IgD-negative memory B cell (primary cell): ENCODE results near the gene NCOA7. TPM values are rescaled to one million over a fixed set of nuclear protein-coding genes. Genes with fewer than 3 reads are reported as not detected.
A peak's percentile ranks its signal among the peaks of the same experiment; 100 is the strongest.
"Not testable (repeated sequence)": the region's sequence is repeated elsewhere in the genome, so short reads cannot be mapped to it uniquely, and the experiment has no call there.

Source experiments
- H3K27ac Mint-ChIP-seq, 3 donors: one replicate each; pipeline ENCODE4 v1.8.0; 2020 to 2022; ENCODE audit warnings: mild to moderate bottlenecking in 3 of 3, mixed read lengths in 3 of 3, moderate library complexity in 1 of 3
- H3K27me3 Mint-ChIP-seq: one replicate; pipeline ENCODE4 v1.8.0; 2021; ENCODE audit warnings: mixed read lengths
- H3K36me3 Mint-ChIP-seq: one replicate; pipeline ENCODE4 v1.8.0; 2020; ENCODE audit warnings: mild to moderate bottlenecking, mixed read lengths
- H3K4me1 Mint-ChIP-seq, 3 donors: one replicate each; pipeline ENCODE4 v1.8.0; 2020 to 2022; ENCODE audit warnings: mixed read lengths in 3 of 3, mild to moderate bottlenecking in 1 of 3
- H3K4me3 Mint-ChIP-seq, 4 donors: one replicate each; pipeline ENCODE4 v1.8.0; 2020 to 2022; ENCODE audit warnings: mild to moderate bottlenecking in 4 of 4, mixed read lengths in 4 of 4, moderate library complexity in 3 of 4
- H3K9me3 Mint-ChIP-seq, 3 donors: one replicate each; pipeline ENCODE4 v1.8.0; 2020 to 2021; ENCODE audit warnings: mixed read lengths in 3 of 3, mild to moderate bottlenecking in 1 of 3
- polyA plus RNA-seq: library from polyadenylated mRNA; unstranded; fragments of 300-500 nt; fragmentation: Illumina TruSeq; gene quantifications from one replicate; pipeline ENCODE4 v1.2.3, GENCODE V29; 2021

Gene NCOA7
- polyA plus RNA-seq, 1 donor from 2014 or later, result 35.6 TPM

GRCh38 chr6:125842091-125842626 is 51.4 kb downstream of the NCOA7 start:
- no peaks in the 10 kb centered on the region for H3K9me3 Mint-ChIP-seq
- H3K27me3 Mint-ChIP-seq, result no peaks in the 10 kb centered on the region
- peaks cover 12% of the 10 kb centered on the region for H3K36me3 Mint-ChIP-seq
- no peak overlapping the region for H3K27ac Mint-ChIP-seq
- no peak overlapping the region for H3K4me3 Mint-ChIP-seq
- peaks cover 11 to 17% (median 13%) of the 10 kb centered on the region in 3 donors for H3K4me1 Mint-ChIP-seq

GRCh38 chr6:125843593-125843992 is 52.8 kb downstream of the NCOA7 start:
- H3K4me1 Mint-ChIP-seq, result peaks cover 2 to 8% (median 7%) of the 10 kb centered on the region in 3 donors
- H3K4me3 Mint-ChIP-seq, result peak overlapping the region in 1 of 4 donors; percentile 25
- no peak overlapping the region for H3K27ac Mint-ChIP-seq
- peaks cover 9% of the 10 kb centered on the region for H3K36me3 Mint-ChIP-seq
- H3K9me3 Mint-ChIP-seq, result peaks cover 0 to 4% (median 0%) of the 10 kb centered on the region in 3 donors
- no peaks in the 10 kb centered on the region for H3K27me3 Mint-ChIP-seq

- Mint-ChIP-seq H3K36me3 (peaks cover 6% of the 10 kb centered on the region), H3K4me1 (peaks cover 0 to 7% (median 5%) of the 10 kb centered on the region in 3 donors), H3K4me3 (no peak overlapping the region), H3K27ac (peak overlapping the region in 1 of 3 donors; percentile 51), H3K27me3 (no peaks in the 10 kb centered on the region), H3K9me3 (peaks cover 0 to 4% (median 0%) of the 10 kb centered on the region in 3 donors)
Measured at GRCh38 chr6:125844989-125845388, 54.2 kb downstream of the NCOA7 start.

DNA sequence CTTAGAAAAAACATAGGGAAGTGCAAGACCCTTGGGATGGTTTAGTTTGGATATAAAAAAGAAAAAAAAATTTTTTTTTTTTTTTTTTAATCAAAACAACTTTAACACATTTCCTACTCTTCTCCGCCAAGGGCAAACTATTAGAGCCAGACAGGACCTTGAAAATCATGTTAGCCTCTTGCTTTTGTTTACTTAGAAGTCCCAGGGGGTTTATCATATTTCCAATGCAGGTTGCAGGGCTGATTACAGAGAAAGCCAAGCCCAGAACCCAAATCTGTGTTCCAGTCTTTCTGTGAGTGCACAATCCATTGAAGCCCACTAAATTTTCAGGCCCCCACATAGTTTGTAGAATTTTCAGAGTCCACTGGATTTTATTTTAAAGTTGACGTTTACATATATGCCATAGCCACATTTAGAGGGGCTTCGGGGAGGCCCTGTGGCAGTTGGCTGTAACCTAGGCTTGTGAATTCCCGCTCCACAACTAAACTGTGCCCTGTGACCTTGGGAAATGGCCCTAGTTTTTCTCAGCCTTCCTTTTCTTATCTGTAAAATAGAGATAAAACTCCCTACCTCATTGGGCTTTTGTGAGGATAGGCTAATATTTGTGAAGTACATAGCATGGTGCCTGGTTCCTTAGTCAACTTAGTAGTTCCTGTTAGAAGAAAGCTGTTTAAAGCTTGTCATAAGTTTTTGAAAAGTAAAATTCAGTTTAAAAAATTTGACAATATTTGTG is 55.7 kb downstream of the NCOA7 start:
- Mint-ChIP-seq H3K4me1 (peaks cover 2 to 10% (median 5%) of the 10 kb centered on the region in 3 donors), H3K4me3 (no peak overlapping the region), H3K9me3 (peaks cover 0 to 4% (median 0%) of the 10 kb centered on the region in 3 donors), H3K27ac (no peak overlapping the region), H3K27me3 (no peaks in the 10 kb centered on the region), H3K36me3 (peaks cover 6% of the 10 kb centered on the region)

DNA sequence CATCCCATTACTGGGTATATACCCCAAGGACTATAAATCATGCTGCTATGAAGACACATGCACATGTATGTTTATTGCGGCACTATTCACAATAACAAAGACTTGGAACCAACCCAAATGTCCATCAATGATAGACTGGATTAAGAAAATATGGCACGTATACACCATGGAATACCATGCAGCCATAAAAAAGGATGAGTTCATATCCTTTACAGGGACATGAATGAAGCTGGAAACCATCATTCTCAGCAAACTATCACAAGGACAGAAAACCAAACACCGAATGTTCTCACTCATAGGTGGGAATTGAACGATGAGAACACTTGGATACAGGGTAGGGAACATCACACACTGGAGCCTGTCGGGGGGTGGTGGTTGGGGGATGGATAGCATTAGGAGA is 57.5 kb downstream of the NCOA7 start:
- not testable (repeated sequence) for H3K4me3 Mint-ChIP-seq, H3K9me3 Mint-ChIP-seq, H3K27ac Mint-ChIP-seq, H3K27me3 Mint-ChIP-seq, H3K36me3 Mint-ChIP-seq
- H3K4me1 Mint-ChIP-seq, result peaks cover 12 to 16% (median 13%) of the 10 kb centered on the region in 3 donors

GRCh38 chr6:125850361-125850760 is 59.6 kb downstream of the NCOA7 start:
- Mint-ChIP-seq H3K36me3 (peaks cover 7% of the 10 kb centered on the region), H3K4me1 (peaks cover 12 to 24% (median 16%) of the 10 kb centered on the region in 3 donors), H3K27ac (no peak overlapping the region), H3K9me3 (peaks cover 0 to 4% (median 3%) of the 10 kb centered on the region in 3 donors), H3K27me3 (no peaks in the 10 kb centered on the region), H3K4me3 (no peak overlapping the region)

GRCh38 chr6:125852587-125852986 is 61.8 kb downstream of the NCOA7 start:
- Mint-ChIP-seq H3K4me1 (peaks cover 12 to 24% (median 14%) of the 10 kb centered on the region in 3 donors), H3K36me3 (peaks cover 7% of the 10 kb centered on the region), H3K27ac (no peak overlapping the region), H3K27me3 (no peaks in the 10 kb centered on the region), H3K9me3 (peaks cover 0 to 4% (median 3%) of the 10 kb centered on the region in 3 donors), H3K4me3 (peak overlapping the region in 1 of 4 donors; percentile 34)

DNA sequence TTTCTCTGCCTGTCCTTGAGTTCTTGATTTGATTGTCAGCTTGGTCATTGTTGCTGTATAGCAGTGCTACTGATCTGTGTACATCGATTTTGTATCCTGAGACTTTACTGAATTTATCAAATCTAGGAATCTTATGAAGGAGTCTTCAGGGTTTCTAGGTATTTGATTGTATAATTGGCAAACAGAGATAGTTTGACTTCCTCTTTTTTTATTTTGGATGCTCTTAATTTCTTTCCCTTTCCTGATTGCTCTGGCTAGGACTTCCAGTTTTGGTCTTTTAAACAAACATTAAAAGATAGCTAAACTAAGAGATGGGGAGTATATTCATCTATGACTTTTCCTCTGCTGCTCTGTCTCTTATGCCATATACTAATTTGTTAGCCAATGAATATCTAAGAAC is 62.4 kb downstream of the NCOA7 start:
- no peaks in the 10 kb centered on the region for H3K27me3 Mint-ChIP-seq
- H3K27ac Mint-ChIP-seq, result peak overlapping the region in 1 of 3 donors; percentile 8
- peaks cover 7% of the 10 kb centered on the region for H3K36me3 Mint-ChIP-seq
- H3K4me1 Mint-ChIP-seq, result peaks cover 12 to 24% (median 14%) of the 10 kb centered on the region in 3 donors
- no peak overlapping the region for H3K4me3 Mint-ChIP-seq
- H3K9me3 Mint-ChIP-seq, result peaks cover 0 to 3% (median 0%) of the 10 kb centered on the region in 3 donors

- Mint-ChIP-seq H3K27ac (peak overlapping the region in 1 of 3 donors; percentile 8), H3K4me1 (peaks cover 12 to 24% (median 14%) of the 10 kb centered on the region in 3 donors), H3K4me3 (no peak overlapping the region), H3K36me3 (peaks cover 7% of the 10 kb centered on the region), H3K27me3 (no peaks in the 10 kb centered on the region), H3K9me3 (peaks cover 0 to 3% (median 0%) of the 10 kb centered on the region in 3 donors)
Measured at GRCh38 chr6:125853756-125854155, 63.0 kb downstream of the NCOA7 start.

GRCh38 chr6:125854355-125854754 is 63.6 kb downstream of the NCOA7 start:
- Mint-ChIP-seq H3K9me3 (peaks cover 0 to 3% (median 0%) of the 10 kb centered on the region in 3 donors), H3K27me3 (no peaks in the 10 kb centered on the region), H3K4me1 (peaks cover 12 to 24% (median 14%) of the 10 kb centered on the region in 3 donors), H3K36me3 (peaks cover 7% of the 10 kb centered on the region), H3K4me3 (no peak overlapping the region), H3K27ac (no peak overlapping the region)

GRCh38 chr6:125855783-125856182 is 65.0 kb downstream of the NCOA7 start:
- H3K9me3 Mint-ChIP-seq, result peaks cover 0 to 3% (median 0%) of the 10 kb centered on the region in 3 donors
- H3K4me3 Mint-ChIP-seq, result no peak overlapping the region
- H3K36me3 Mint-ChIP-seq, result peaks cover 7% of the 10 kb centered on the region
- no peaks in the 10 kb centered on the region for H3K27me3 Mint-ChIP-seq
- no peak overlapping the region for H3K27ac Mint-ChIP-seq
- peaks cover 11 to 24% (median 12%) of the 10 kb centered on the region in 3 donors for H3K4me1 Mint-ChIP-seq

DNA sequence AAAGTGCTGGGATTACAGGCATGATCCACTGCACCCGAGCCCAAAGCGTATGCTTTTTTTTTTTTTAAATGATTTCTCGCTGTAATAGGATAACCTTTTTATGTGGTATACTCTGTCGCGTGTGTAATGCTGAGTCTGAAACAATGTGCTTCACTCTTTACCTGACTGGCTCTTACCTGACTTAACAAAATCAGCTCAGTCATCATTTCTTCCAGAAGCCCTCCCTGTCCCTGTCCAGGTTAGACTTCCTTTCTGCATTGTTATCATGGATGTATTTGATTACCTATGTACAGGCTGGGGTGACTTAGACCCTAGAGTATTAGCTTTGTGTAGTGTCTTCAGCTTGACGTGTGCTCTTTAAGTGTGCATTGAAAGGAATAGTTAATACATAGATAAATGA is 67.1 kb downstream of the NCOA7 start:
- no peak overlapping the region for H3K4me3 Mint-ChIP-seq
- H3K27ac Mint-ChIP-seq, result no peak overlapping the region
- H3K9me3 Mint-ChIP-seq, result no peaks in the 10 kb centered on the region
- H3K4me1 Mint-ChIP-seq, result peaks cover 8 to 12% (median 8%) of the 10 kb centered on the region in 3 donors
- H3K27me3 Mint-ChIP-seq, result no peaks in the 10 kb centered on the region
- peaks cover 4% of the 10 kb centered on the region for H3K36me3 Mint-ChIP-seq

DNA sequence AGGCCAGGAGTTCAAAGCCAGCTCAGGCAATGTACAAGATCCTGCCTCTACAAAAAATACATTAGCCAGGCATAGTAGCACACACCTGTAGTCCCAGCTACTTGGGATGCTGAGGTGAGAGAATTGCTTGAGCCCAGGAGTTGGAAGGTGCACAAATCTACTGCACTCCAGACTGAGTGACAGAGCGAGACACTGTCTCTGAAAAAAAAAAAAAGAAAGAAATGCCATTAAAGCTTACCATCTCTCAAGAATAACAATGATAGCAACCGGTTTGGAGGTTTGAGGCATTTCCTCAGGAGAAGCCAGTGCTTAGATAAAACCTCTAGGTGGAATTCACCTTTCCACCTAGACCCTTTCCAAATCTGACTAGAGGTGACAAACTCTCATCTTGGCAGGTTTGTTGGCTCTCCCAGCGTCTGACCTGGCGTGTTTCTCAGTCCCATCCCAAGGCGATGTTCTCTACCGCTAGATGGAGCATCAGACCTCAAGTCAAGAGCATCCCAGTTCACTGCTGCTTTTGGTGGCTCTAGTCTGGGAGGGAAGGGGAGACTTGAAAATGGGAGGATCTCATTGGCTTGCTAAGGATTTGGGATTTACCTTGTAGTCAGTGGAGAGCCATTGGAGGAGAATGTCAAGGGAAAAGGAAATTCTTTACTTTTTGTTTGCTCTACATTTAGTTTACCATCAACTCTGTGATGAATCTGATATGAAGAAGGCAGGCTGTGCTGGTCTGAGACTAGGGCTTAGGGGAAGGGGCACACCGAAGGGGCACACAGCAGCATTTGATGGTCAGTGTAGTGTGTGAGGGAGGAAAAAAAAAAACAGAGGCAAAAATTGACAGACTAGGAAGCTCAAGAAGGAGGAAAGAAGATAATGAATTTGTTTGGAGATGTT is 67.9 kb downstream of the NCOA7 start:
- Mint-ChIP-seq H3K9me3 (no peaks in the 10 kb centered on the region), H3K4me1 (peaks cover 0 to 4% (median 0%) of the 10 kb centered on the region in 3 donors), H3K27me3 (no peaks in the 10 kb centered on the region), H3K27ac (peak overlapping the region in 1 of 3 donors; percentile 35), H3K4me3 (no peak overlapping the region), H3K36me3 (peaks cover 4% of the 10 kb centered on the region)

DNA sequence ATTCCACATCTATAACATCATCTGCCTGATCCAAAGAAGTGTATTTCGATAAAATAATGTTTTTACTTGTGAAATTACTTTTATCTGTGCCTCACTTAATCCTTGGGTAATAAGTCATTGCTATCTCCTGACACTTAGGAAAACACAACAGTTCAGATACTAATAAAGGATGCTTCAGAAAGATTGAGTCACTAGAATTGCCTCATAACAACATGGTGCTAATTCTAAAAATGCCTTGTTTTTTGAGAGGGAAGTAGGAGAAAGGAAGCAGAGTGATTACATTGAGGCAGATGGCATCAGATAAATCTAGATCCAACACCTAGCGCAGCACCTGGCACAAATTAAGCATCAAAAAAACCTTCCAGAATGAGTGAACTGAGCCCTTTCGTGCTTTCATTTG is 69.0 kb downstream of the NCOA7 start:
- no peak overlapping the region for H3K27ac Mint-ChIP-seq
- H3K4me1 Mint-ChIP-seq, result peaks cover 0 to 3% (median 0%) of the 10 kb centered on the region in 3 donors
- H3K36me3 Mint-ChIP-seq, result peaks cover 4% of the 10 kb centered on the region
- H3K4me3 Mint-ChIP-seq, result no peak overlapping the region
- no peaks in the 10 kb centered on the region for H3K9me3 Mint-ChIP-seq
- no peaks in the 10 kb centered on the region for H3K27me3 Mint-ChIP-seq

DNA sequence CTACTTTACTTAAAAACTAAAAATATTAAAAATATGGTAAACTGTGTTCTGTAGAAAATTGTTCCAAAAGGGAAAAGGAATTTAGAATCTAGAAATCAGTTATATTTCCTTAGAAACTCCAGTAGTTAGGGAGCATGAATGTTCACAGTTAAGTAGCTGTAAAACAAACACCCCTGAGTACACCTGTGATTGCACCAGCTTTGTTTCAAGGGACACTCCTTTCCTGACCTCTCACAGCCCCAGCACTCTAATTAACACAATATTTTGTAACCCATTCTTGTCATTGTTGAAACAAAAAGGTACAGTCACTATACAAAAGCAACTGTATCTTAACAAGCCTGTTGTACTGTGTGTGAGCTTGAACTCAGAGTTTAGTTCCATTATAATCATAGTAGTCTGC is 72.3 kb downstream of the NCOA7 start:
- Mint-ChIP-seq H3K4me1 (peaks cover 0 to 3% (median 0%) of the 10 kb centered on the region in 3 donors), H3K9me3 (no peaks in the 10 kb centered on the region), H3K36me3 (no peaks in the 10 kb centered on the region), H3K4me3 (no peak overlapping the region), H3K27ac (no peak overlapping the region), H3K27me3 (no peaks in the 10 kb centered on the region)
